Type B pancreatic cell (in vitro differentiated cells): Measurements from ENCODE around the gene PSMB8. TPM values are rescaled to one million over a fixed set of nuclear protein-coding genes. Genes with fewer than 3 reads are reported as not detected.

Experiments used
- DNase-seq: peaks from one replicate; pipeline ENCODE4 v3.0.0; 2021; ENCODE audit warnings: mixed read lengths; ENCODE audit not compliant: unreplicated experiment; ENCODE audit errors: extremely low spot score
- H3K27ac Mint-ChIP-seq: 2 replicates; pipeline ENCODE4 v1.8.0; 2021; ENCODE audit warnings: mild to moderate bottlenecking, mixed read lengths
- H3K27me3 Mint-ChIP-seq: 2 replicates; pipeline ENCODE4 v1.8.0; 2021; ENCODE audit warnings: mixed read lengths
- H3K36me3 Mint-ChIP-seq: 2 replicates; pipeline ENCODE4 v1.8.0; 2021; ENCODE audit warnings: mixed read lengths
- H3K4me1 Mint-ChIP-seq: one replicate; pipeline ENCODE4 v1.8.0; 2021; ENCODE audit warnings: mixed read lengths; ENCODE audit not compliant: unreplicated experiment
- H3K4me3 Mint-ChIP-seq: 2 replicates; pipeline ENCODE4 v1.8.0; 2021; ENCODE audit warnings: mild to moderate bottlenecking, mixed read lengths
- H3K9me3 Mint-ChIP-seq: 2 replicates; pipeline ENCODE4 v1.8.0; 2021; ENCODE audit warnings: mixed read lengths
- total RNA-seq: library from RNA; stranded (reverse); gene quantifications from 2 replicates; pipeline ENCODE4 v1.2.1, GENCODE V29; 2021; ENCODE audit warnings: low replicate concordance
- TF ChIP-seq, protein P1 (sequence below): fragments of 200-600 bp; sonication (generic); conservative IDR thresholded peaks from 2 replicates; pipeline ENCODE4 v1.5.0; 2021; ENCODE audit warnings: antibody characterized with exemption, mild to moderate bottlenecking

The PSMB8 gene
- total RNA-seq, 1 donor from 2014 or later: 17.3 TPM

DNA sequence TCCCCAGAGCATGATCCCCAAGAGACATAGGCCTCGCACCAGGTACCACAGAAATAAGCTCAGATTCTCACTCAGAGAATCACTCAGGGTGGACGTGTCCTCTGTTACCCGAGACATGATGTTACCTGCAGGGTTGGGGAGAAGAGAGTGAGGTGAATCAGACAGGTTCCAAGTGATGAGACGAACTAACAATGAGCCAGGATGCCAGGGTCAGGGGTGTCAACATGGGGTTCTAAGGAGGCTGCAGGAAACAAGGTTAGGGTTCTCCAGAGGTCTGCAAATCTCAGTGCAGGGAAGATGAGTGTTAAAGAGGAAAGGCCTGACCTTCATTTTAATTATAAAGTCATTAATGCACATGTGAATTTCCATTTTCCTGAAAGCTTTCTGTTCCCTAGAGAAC is 7.2 kb upstream of the PSMB8 start:
- DNase-seq: no peak
- Mint-ChIP-seq H3K36me3 (peaks cover 10% of the 10 kb centered on the region), H3K9me3 (no peaks in the 10 kb centered on the region), H3K4me3 (no peak overlapping the region), H3K27ac (no peak overlapping the region), H3K4me1 (no peaks in the 10 kb centered on the region), H3K27me3 (peaks cover 87% of the 10 kb centered on the region)
- TF ChIP-seq, protein P1, sequence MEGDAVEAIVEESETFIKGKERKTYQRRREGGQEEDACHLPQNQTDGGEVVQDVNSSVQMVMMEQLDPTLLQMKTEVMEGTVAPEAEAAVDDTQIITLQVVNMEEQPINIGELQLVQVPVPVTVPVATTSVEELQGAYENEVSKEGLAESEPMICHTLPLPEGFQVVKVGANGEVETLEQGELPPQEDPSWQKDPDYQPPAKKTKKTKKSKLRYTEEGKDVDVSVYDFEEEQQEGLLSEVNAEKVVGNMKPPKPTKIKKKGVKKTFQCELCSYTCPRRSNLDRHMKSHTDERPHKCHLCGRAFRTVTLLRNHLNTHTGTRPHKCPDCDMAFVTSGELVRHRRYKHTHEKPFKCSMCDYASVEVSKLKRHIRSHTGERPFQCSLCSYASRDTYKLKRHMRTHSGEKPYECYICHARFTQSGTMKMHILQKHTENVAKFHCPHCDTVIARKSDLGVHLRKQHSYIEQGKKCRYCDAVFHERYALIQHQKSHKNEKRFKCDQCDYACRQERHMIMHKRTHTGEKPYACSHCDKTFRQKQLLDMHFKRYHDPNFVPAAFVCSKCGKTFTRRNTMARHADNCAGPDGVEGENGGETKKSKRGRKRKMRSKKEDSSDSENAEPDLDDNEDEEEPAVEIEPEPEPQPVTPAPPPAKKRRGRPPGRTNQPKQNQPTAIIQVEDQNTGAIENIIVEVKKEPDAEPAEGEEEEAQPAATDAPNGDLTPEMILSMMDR: no peak

DNA sequence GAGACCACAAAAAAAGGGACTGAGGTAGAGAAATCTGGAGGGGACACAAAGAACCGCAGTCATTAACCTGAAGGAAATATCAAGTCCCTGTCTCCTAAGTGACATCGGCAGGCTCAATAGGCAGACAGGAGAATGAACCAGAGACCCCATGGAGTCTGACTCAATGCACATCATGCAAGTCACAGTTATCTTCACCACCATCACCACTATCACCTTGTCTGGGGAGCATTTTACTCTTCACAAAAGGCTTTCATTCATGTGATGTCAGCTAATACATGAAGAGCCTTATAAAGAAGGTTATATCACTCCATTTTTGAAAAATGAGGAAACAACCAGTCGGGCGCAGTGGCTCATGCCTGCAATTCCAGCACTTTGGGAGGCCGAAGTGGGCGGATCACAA is 5.3 kb upstream of the PSMB8 start:
- no peak overlapping the region for H3K4me3 Mint-ChIP-seq
- peaks cover 4% of the 10 kb centered on the region for H3K4me1 Mint-ChIP-seq
- no peaks in the 10 kb centered on the region for H3K9me3 Mint-ChIP-seq
- H3K27me3 Mint-ChIP-seq: peaks cover 87% of the 10 kb centered on the region
- H3K36me3 Mint-ChIP-seq: peaks cover 10% of the 10 kb centered on the region
- no peak overlapping the region for H3K27ac Mint-ChIP-seq
- no peak for DNase-seq
- TF ChIP-seq, protein P1: no peak

DNA sequence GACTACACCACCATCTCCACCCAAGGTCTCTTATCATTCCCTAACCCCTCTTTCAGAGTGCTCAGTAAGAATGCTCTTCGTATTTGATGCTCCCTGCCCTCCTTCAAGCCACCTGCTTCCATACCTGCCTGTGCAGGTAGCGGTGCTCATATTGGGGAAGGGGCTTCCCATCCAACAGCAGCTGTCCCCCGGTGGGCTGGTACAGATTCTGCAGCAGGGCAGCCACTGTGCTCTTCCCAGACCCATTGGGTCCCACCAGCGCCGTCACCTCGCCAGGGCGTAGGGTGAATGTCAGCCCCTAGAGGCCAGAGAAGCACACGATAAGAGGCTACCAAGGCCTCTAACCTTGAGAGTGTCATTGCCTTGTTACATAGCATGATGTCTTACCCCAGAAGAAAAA is 3.9 kb upstream of the PSMB8 start:
- Mint-ChIP-seq H3K4me3 (no peak overlapping the region), H3K9me3 (no peaks in the 10 kb centered on the region), H3K27ac (no peak overlapping the region), H3K4me1 (peaks cover 8% of the 10 kb centered on the region), H3K36me3 (peaks cover 10% of the 10 kb centered on the region), H3K27me3 (peaks cover 92% of the 10 kb centered on the region)
- TF ChIP-seq, protein P1: no peak
- no peak for DNase-seq

DNA sequence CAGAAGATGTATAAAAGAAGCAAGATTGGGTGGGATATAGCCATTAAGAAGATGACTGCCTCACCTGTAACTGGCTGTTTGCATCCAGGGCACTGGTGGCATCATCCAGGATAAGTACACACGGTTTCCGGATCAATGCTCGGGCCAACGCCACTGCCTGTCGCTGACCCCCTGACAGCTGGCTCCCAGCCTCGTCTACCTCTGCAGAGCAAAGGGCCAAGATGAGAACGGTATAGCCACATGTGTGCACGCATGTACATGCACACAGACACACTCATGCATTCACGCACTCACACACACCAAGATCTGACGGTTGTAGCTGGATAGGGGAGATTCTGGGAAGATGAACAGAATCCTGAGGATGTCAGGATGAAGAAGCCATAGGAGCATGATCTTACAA is 3.2 kb upstream of the PSMB8 start:
- Mint-ChIP-seq H3K27me3 (peaks cover 92% of the 10 kb centered on the region), H3K27ac (no peak overlapping the region)

DNA sequence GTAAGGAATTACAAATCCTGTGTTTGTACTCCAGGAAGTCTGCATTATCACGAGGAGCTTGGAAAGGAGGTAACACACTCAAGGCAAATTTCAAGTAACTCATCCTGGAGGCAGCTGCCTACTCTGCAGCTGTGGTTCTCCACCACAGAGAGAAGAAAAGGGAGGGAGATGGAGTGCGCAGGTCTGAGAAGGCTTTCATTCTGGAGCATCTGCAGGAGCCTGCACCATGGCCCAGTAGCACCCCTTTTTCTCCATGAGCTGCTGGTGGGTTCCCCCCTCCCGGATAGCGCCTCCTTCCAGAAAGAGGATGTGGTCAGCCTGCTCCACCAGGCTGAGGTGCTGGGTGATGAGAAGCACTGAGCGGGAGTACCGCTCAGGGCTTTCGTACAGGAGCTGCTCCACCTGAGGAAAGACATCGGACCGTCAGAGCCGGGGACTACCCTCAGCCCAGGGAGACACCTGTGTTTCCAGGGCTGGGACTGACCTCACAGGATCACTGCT is 1.6 kb upstream of the PSMB8 start:
- peaks cover 83% of the 10 kb centered on the region for H3K27me3 Mint-ChIP-seq
- H3K36me3 Mint-ChIP-seq: peaks cover 10% of the 10 kb centered on the region
- no peaks in the 10 kb centered on the region for H3K9me3 Mint-ChIP-seq
- no peak overlapping the region for H3K4me3 Mint-ChIP-seq
- TF ChIP-seq, protein P1: no peak
- no peak overlapping the region for H3K27ac Mint-ChIP-seq
- peaks cover 8% of the 10 kb centered on the region for H3K4me1 Mint-ChIP-seq
- no peak for DNase-seq

More for the DNA sequence above, 3.2 kb upstream of the PSMB8 start:
- no peak overlapping the region for H3K4me3 Mint-ChIP-seq
- H3K9me3 Mint-ChIP-seq: no peaks in the 10 kb centered on the region
- TF ChIP-seq, protein P1: no peak
- H3K36me3 Mint-ChIP-seq: peaks cover 10% of the 10 kb centered on the region
- no peak for DNase-seq
- peaks cover 8% of the 10 kb centered on the region for H3K4me1 Mint-ChIP-seq

DNA sequence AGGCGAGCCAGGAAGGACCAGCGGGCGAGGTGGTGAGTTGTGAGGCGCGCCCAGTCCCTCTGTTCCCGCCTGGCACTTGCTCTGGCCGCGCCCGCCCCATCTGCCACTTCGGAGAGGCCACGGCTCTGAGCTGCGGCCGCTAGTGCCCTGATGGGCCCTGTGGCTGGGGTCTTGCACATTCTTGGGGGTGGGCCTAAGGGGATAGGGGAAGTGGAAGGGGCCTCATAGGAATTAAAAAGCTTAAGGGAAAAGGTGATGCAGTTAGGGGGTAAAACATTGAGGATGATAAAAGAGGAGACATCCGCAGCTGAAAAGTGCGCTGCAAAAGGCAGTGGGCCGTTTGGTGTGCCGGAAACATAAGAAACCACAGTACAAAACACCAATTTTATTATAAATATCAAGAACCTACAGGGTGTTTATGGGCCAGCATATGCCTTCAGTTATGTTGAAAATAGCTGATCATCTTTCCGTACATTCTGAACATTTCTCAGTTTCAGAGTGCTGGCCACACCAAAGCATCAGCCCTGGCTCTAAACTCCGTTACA is 1.1 kb upstream of the PSMB8 start:
- peak overlapping the region; percentile 96 for H3K4me3 Mint-ChIP-seq
- H3K4me1 Mint-ChIP-seq: peaks cover 8% of the 10 kb centered on the region
- DNase-seq: no peak
- peak overlapping the region; percentile 84 for H3K27ac Mint-ChIP-seq
- TF ChIP-seq, protein P1: no peak
- H3K27me3 Mint-ChIP-seq: peaks cover 78% of the 10 kb centered on the region
- H3K36me3 Mint-ChIP-seq: peaks cover 10% of the 10 kb centered on the region
- no peaks in the 10 kb centered on the region for H3K9me3 Mint-ChIP-seq
